HL-60 (cell line): ENCODE results near the gene BAG5.
A peak's percentile ranks its signal among the peaks of the same experiment; 100 is the strongest.

Source experiments
- DNase-seq, 2 experiments: peaks; one replicate each; pipeline ENCODE4 v3.0.0-alpha.2; 2010 to 2020; ENCODE audit warnings: low read depth in 1 of 2, low spot score in 1 of 2
- H3K27ac ChIP-seq: fragments of 250-450 bp; sonication (Bioruptor Pico); replicated peaks from 2 replicates; pipeline ENCODE4 v1.5.1; 2020; ENCODE audit warnings: mild to moderate bottlenecking, moderate library complexity
- H3K27me3 ChIP-seq: fragments of 250-450 bp; sonication (Bioruptor Pico); 2 replicates; pipeline ENCODE4 v1.5.1; 2021; ENCODE audit warnings: mild to moderate bottlenecking, moderate library complexity; ENCODE audit not compliant: insufficient read depth, poor library complexity, severe bottlenecking
- H3K4me3 ChIP-seq: replicated peaks from 2 replicates; pipeline ENCODE4 v1.5.1; 2011; ENCODE audit warnings: mild to moderate bottlenecking, control low read depth, low read length; ENCODE audit not compliant: insufficient read depth
- CTCF ChIP-seq: IDR thresholded peaks from one replicate; pipeline ENCODE4 v1.5.1; 2011; ENCODE audit warnings: low read length, control low read depth, inconsistent platforms; ENCODE audit not compliant: insufficient read depth
- GABPA ChIP-seq: IDR thresholded peaks from 2 replicates; pipeline ENCODE4 v1.6.1; 2012; ENCODE audit warnings: low read depth
- POLR2AphosphoS5 ChIP-seq: IDR thresholded peaks from 2 replicates; pipeline ENCODE4 v1.6.1; 2012; ENCODE audit warnings: low read depth
- REST ChIP-seq: IDR thresholded peaks from 2 replicates; pipeline ENCODE4 v1.6.1; 2012; ENCODE audit warnings: low read depth; ENCODE audit not compliant: insufficient replicate concordance
- SPI1 ChIP-seq: IDR thresholded peaks from 2 replicates; pipeline ENCODE4 v1.6.1; 2012; ENCODE audit warnings: low read depth, mild to moderate bottlenecking, borderline replicate concordance

BAG5 gene

GRCh38 chr14:103519043-103519836 lies 43.2 kb downstream of the BAG5 start:
- 0 out of 2 replicates have a peak, but pooled peaks have one; percentile 10 for TF ChIP-seq POLR2AphosphoS5
- no peak for TF ChIP-seq GABPA
- no peak for TF ChIP-seq REST
- DNase-seq: peak in 1 of 2 experiments; percentile 38
- no peak overlapping the region for H3K27ac ChIP-seq
- H3K4me3 ChIP-seq: no peak overlapping the region
- H3K27me3 ChIP-seq: peaks cover 17% of the 10 kb centered on the region

GRCh38 chr14:103518422-103519042 lies 43.9 kb downstream of the BAG5 start:
- Histone ChIP-seq H3K4me3 (no peak overlapping the region), H3K27ac (no peak overlapping the region), H3K27me3 (peaks cover 17% of the 10 kb centered on the region)
- TF ChIP-seq REST (no peak), CTCF (peak; percentile 94), GABPA (no peak)
- DNase-seq: peak in 1 of 2 experiments; percentile 51

GRCh38 chr14:103517721-103518421 lies 44.6 kb downstream of the BAG5 start:
- Histone ChIP-seq H3K27ac (no peak overlapping the region), H3K4me3 (no peak overlapping the region), H3K27me3 (peaks cover 11% of the 10 kb centered on the region)
- DNase-seq: no peak
- TF ChIP-seq REST: no peak
- TF ChIP-seq SPI1: no peak
- TF ChIP-seq POLR2AphosphoS5: no peak
- no peak for TF ChIP-seq GABPA
- TF ChIP-seq CTCF: no peak
